Loucy (cell line): Measurements from ENCODE around the gene GAGE12J.

ENCODE experiments used
- H2AFZ ChIP-seq: fragments of 200-600 bp; sonication (generic); 2 replicates; pipeline ENCODE4 v1.6.0; 2016; ENCODE audit warnings: antibody characterized with exemption, mild to moderate bottlenecking, low read length, moderate library complexity
- H3F3A ChIP-seq: fragments of 200-600 bp; 2 replicates; pipeline ENCODE4 v1.6.0; 2016; ENCODE audit warnings: antibody characterized with exemption, low read depth, mild to moderate bottlenecking
- H3K27me3 ChIP-seq: fragments of 200-600 bp; sonication (generic); 2 replicates; pipeline ENCODE4 v1.6.1; 2014; ENCODE audit warnings: low read length, mild to moderate bottlenecking; ENCODE audit not compliant: insufficient read depth, poor library complexity, severe bottlenecking
- H3K36me3 ChIP-seq: fragments of 200-600 bp; sonication (generic); 2 replicates; pipeline ENCODE4 v1.6.1; 2016; ENCODE audit warnings: low read length; ENCODE audit not compliant: insufficient read depth
- H3K4me1 ChIP-seq: fragments of 200-600 bp; sonication (generic); 2 replicates; pipeline ENCODE4 v1.5.1; 2014; ENCODE audit warnings: low read length, mild to moderate bottlenecking; ENCODE audit not compliant: insufficient read depth, poor library complexity, severe bottlenecking
- H3K4me2 ChIP-seq: fragments of 200-600 bp; sonication (generic); 2 replicates; pipeline ENCODE4 v1.6.0; 2014; ENCODE audit warnings: antibody characterized with exemption, low read length, low read depth, mild to moderate bottlenecking; ENCODE audit not compliant: poor library complexity, severe bottlenecking
- H3K4me3 ChIP-seq: fragments of 200-600 bp; sonication (generic); 2 replicates; pipeline ENCODE4 v1.5.1; 2014; ENCODE audit warnings: low read length, mild to moderate bottlenecking, mixed read lengths; ENCODE audit not compliant: poor library complexity, severe bottlenecking
- H3K79me2 ChIP-seq: fragments of 200-600 bp; sonication (generic); 2 replicates; pipeline ENCODE4 v1.6.1; 2014; ENCODE audit warnings: low read length; ENCODE audit not compliant: insufficient read depth
- H3K9ac ChIP-seq: fragments of 200-600 bp; sonication (generic); 2 replicates; pipeline ENCODE4 v1.6.0; 2014; ENCODE audit warnings: mild to moderate bottlenecking, low read depth, low read length, moderate library complexity; ENCODE audit not compliant: poor library complexity, severe bottlenecking
- H3K9me2 ChIP-seq: fragments of 200-600 bp; sonication (generic); replicated peaks from 2 replicates; pipeline ENCODE4 v1.6.1; 2016; ENCODE audit warnings: low read depth, low read length, mixed read lengths
- H3K9me3 ChIP-seq: fragments of 200-600 bp; sonication (generic); 2 replicates; pipeline ENCODE4 v1.6.1; 2014; ENCODE audit warnings: mild to moderate bottlenecking, antibody characterized with exemption, low read length, low read depth; ENCODE audit not compliant: insufficient read depth
- H4K20me1 ChIP-seq: fragments of 200-600 bp; sonication (generic); 2 replicates; pipeline ENCODE4 v1.6.0; 2014; ENCODE audit warnings: antibody characterized with exemption, low read length, mild to moderate bottlenecking; ENCODE audit not compliant: insufficient read depth, poor library complexity, severe bottlenecking
- CTCF ChIP-seq: fragments of 200-600 bp; sonication (generic); conservative IDR thresholded peaks from 2 replicates; pipeline ENCODE4 v1.5.1; 2014; ENCODE audit warnings: mild to moderate bottlenecking, antibody characterized with exemption, low read length
- EZH2phosphoT487 ChIP-seq: fragments of 200-600 bp; IDR thresholded peaks from 2 replicates; pipeline ENCODE4 v1.6.1; 2018; ENCODE audit warnings: antibody characterized with exemption, mild to moderate bottlenecking, moderate library complexity, borderline replicate concordance

The GAGE12J gene

GRCh38 chrX:49278081-49278480, 43.8 kb upstream of the GAGE12J start:
- H3K36me3 ChIP-seq, result no peaks in the 10 kb centered on the region
- no peaks in the 10 kb centered on the region for H3K27me3 ChIP-seq
- no peak overlapping the region for H3K9ac ChIP-seq
- H3K9me3 ChIP-seq, result no peaks in the 10 kb centered on the region
- no peak for TF ChIP-seq EZH2phosphoT487
- no peak for TF ChIP-seq CTCF
- H4K20me1 ChIP-seq, result peaks cover 3% of the 10 kb centered on the region
- no peaks in the 10 kb centered on the region for H3K79me2 ChIP-seq
- H3K9me2 ChIP-seq, result no peaks in the 10 kb centered on the region
- no peak overlapping the region for H2AFZ ChIP-seq
- peaks cover 10% of the 10 kb centered on the region for H3K4me1 ChIP-seq
- H3F3A ChIP-seq, result no peaks in the 10 kb centered on the region
- no peak overlapping the region for H3K4me3 ChIP-seq
- H3K4me2 ChIP-seq, result no peak overlapping the region

- Histone ChIP-seq H3F3A (no peaks in the 10 kb centered on the region), H3K9me3 (no peaks in the 10 kb centered on the region), H3K4me1 (no peaks in the 10 kb centered on the region), H3K79me2 (no peaks in the 10 kb centered on the region), H4K20me1 (no peaks in the 10 kb centered on the region), H3K9ac (no peak overlapping the region), H3K9me2 (no peaks in the 10 kb centered on the region), H3K4me3 (no peak overlapping the region), H2AFZ (no peak overlapping the region), H3K27me3 (no peaks in the 10 kb centered on the region), H3K36me3 (no peaks in the 10 kb centered on the region), H3K4me2 (no peak overlapping the region)
- TF ChIP-seq EZH2phosphoT487, result no peak
Observed at GRCh38 chrX:49282647-49283011, 39.2 kb upstream of the GAGE12J start.

- H3K4me3 ChIP-seq, result no peak overlapping the region
- no peaks in the 10 kb centered on the region for H3K9me2 ChIP-seq
- H3K79me2 ChIP-seq, result no peaks in the 10 kb centered on the region
- no peaks in the 10 kb centered on the region for H3K36me3 ChIP-seq
- no peaks in the 10 kb centered on the region for H4K20me1 ChIP-seq
- H3K4me1 ChIP-seq, result no peaks in the 10 kb centered on the region
- no peaks in the 10 kb centered on the region for H3K27me3 ChIP-seq
- H2AFZ ChIP-seq, result no peak overlapping the region
- H3K9ac ChIP-seq, result no peak overlapping the region
- TF ChIP-seq EZH2phosphoT487, result no peak
- TF ChIP-seq CTCF, result no peak
- no peaks in the 10 kb centered on the region for H3K9me3 ChIP-seq
- no peaks in the 10 kb centered on the region for H3F3A ChIP-seq
- H3K4me2 ChIP-seq, result no peak overlapping the region
Observed at GRCh38 chrX:49284212-49284611, 37.6 kb upstream of the GAGE12J start.

GRCh38 chrX:49286136-49286535, 35.7 kb upstream of the GAGE12J start:
- Histone ChIP-seq H3K9me3 (no peaks in the 10 kb centered on the region), H4K20me1 (no peaks in the 10 kb centered on the region), H3K9ac (no peak overlapping the region), H3F3A (no peaks in the 10 kb centered on the region), H3K4me1 (no peaks in the 10 kb centered on the region), H3K36me3 (no peaks in the 10 kb centered on the region), H3K27me3 (no peaks in the 10 kb centered on the region), H3K4me3 (no peak overlapping the region), H2AFZ (no peak overlapping the region), H3K79me2 (no peaks in the 10 kb centered on the region), H3K9me2 (no peaks in the 10 kb centered on the region), H3K4me2 (no peak overlapping the region)
- TF ChIP-seq EZH2phosphoT487 (no peak), CTCF (no peak)
